ENCODE results near the gene NME4. TPM values are rescaled to one million over a fixed set of nuclear protein-coding genes. Genes with fewer than 3 reads are reported as not detected.

Gene NME4
- total RNA-seq, 1 experiment from 2014 or later: 140 TPM

- H3K4me1 ChIP-seq: no peaks in the 10 kb centered on the region
- ChIA-PET POLR2A (no interaction called here), CTCF (no interaction called here)
- peaks cover 45% of the 10 kb centered on the region for H3K36me3 Mint-ChIP-seq (ENCODE audit: insufficient read depth, unreplicated experiment)
- H3K4me3 ChIP-seq (ENCODE audit: low read depth, low read length): no peak overlapping the region
- H3K9me3 ChIP-seq: no peaks in the 10 kb centered on the region
- H3K4me1 Mint-ChIP-seq (ENCODE audit: low read depth, unreplicated experiment): no peaks in the 10 kb centered on the region
- peaks cover 2% of the 10 kb centered on the region for H3K36me3 ChIP-seq (ENCODE audit: control insufficient read depth, insufficient read depth, low read length)
- H3K9me3 Mint-ChIP-seq (ENCODE audit: unreplicated experiment): no peaks in the 10 kb centered on the region
- H3K27me3 ChIP-seq (replicated peaks; ENCODE audit: control insufficient read depth, insufficient read depth, low read length): no peaks in the 10 kb centered on the region
- H3K27ac Mint-ChIP-seq (ENCODE audit: unreplicated experiment): no peak overlapping the region
- BruUV-seq (replicated peaks): no TSS peak
- intact Hi-C loops (cut with micrococcal nuclease; ENCODE audit: unreplicated experiment): no loop called here
- no peaks in the 10 kb centered on the region for H3K27me3 Mint-ChIP-seq (ENCODE audit: insufficient read depth, unreplicated experiment)
- no peak overlapping the region for H3K4me3 Mint-ChIP-seq (ENCODE audit: unreplicated experiment)
- TF ChIP-seq CTCF (IDR thresholded peaks at IDR 0.05; ENCODE audit: insufficient read depth in 1 of 2, low read depth in 1 of 2, low read length in 1 of 2, severe bottlenecking in 1 of 2, unreplicated experiment in 1 of 2): no peak
- DNase-seq: no peak
Measured at GRCh38 chr16:373020-373598, 23.9 kb upstream of the NME4 start.

- no peaks in the 10 kb centered on the region for H3K27me3 Mint-ChIP-seq (ENCODE audit: insufficient read depth, unreplicated experiment)
Measured at GRCh38 chr16:373848-374615, 23.0 kb upstream of the NME4 start.

GRCh38 chr16:374616-374926, 22.4 kb upstream of the NME4 start:
- H3K9me3 Mint-ChIP-seq (ENCODE audit: unreplicated experiment): no peaks in the 10 kb centered on the region
- no peak for DNase-seq
- H3K4me3 Mint-ChIP-seq (ENCODE audit: unreplicated experiment): no peak overlapping the region
- H3K36me3 ChIP-seq (ENCODE audit: control insufficient read depth, insufficient read depth, low read length): no peaks in the 10 kb centered on the region; the same call in none of the 2 replicates
- no peaks in the 10 kb centered on the region for H3K9me3 ChIP-seq
- H3K27me3 ChIP-seq (replicated peaks; ENCODE audit: control insufficient read depth, insufficient read depth, low read length): no peaks in the 10 kb centered on the region
- intact Hi-C loops (cut with micrococcal nuclease; ENCODE audit: unreplicated experiment): no loop called here
- no peak overlapping the region for H3K27ac Mint-ChIP-seq (ENCODE audit: unreplicated experiment)
- BruUV-seq (replicated peaks): no TSS peak
- no peaks in the 10 kb centered on the region for H3K4me1 ChIP-seq
- no peaks in the 10 kb centered on the region for H3K4me1 Mint-ChIP-seq (ENCODE audit: low read depth, unreplicated experiment)
- TF ChIP-seq CTCF (IDR thresholded peaks at IDR 0.05; ENCODE audit: insufficient read depth in 1 of 2, low read depth in 1 of 2, low read length in 1 of 2, severe bottlenecking in 1 of 2, unreplicated experiment in 1 of 2): no peak
- H3K4me3 ChIP-seq (ENCODE audit: low read depth, low read length): no peak overlapping the region
- H3K27me3 Mint-ChIP-seq (ENCODE audit: insufficient read depth, unreplicated experiment): no peaks in the 10 kb centered on the region
- CTCF ChIA-PET: no interaction called here
- peaks cover 33% of the 10 kb centered on the region for H3K36me3 Mint-ChIP-seq (ENCODE audit: insufficient read depth, unreplicated experiment)
- POLR2A ChIA-PET: no interaction called here

More at GRCh38 chr16:373848-374615, 23.0 kb upstream of the NME4 start:
- no peaks in the 10 kb centered on the region for H3K4me1 ChIP-seq
- no TSS peak for BruUV-seq (replicated peaks)
- ChIA-PET POLR2A (no interaction called here), CTCF (no interaction called here)
- H3K36me3 Mint-ChIP-seq (ENCODE audit: insufficient read depth, unreplicated experiment): peaks cover 38% of the 10 kb centered on the region
- intact Hi-C loops (cut with micrococcal nuclease; ENCODE audit: unreplicated experiment): no loop called here
- no peak for TF ChIP-seq CTCF (IDR thresholded peaks at IDR 0.05; ENCODE audit: insufficient read depth in 1 of 2, low read depth in 1 of 2, low read length in 1 of 2, severe bottlenecking in 1 of 2, unreplicated experiment in 1 of 2)
- DNase-seq: no peak
- no peaks in the 10 kb centered on the region for H3K9me3 ChIP-seq
- no peaks in the 10 kb centered on the region for H3K9me3 Mint-ChIP-seq (ENCODE audit: unreplicated experiment)
- H3K27me3 ChIP-seq (replicated peaks; ENCODE audit: control insufficient read depth, insufficient read depth, low read length): no peaks in the 10 kb centered on the region
- no peak overlapping the region for H3K4me3 ChIP-seq (ENCODE audit: low read depth, low read length)
- H3K4me1 Mint-ChIP-seq (ENCODE audit: low read depth, unreplicated experiment): no peaks in the 10 kb centered on the region
- H3K27ac Mint-ChIP-seq (ENCODE audit: unreplicated experiment): no peak overlapping the region
- H3K36me3 ChIP-seq (ENCODE audit: control insufficient read depth, insufficient read depth, low read length): no peaks in the 10 kb centered on the region; the same call in none of the 2 replicates
- H3K4me3 Mint-ChIP-seq (ENCODE audit: unreplicated experiment): no peak overlapping the region

Measured in Caco-2 (cell line).